Subcutaneous abdominal adipose tissue (tissue), 5 donors: Measurements from ENCODE around the gene ERCC3.
"Not testable (repeated sequence)": the region's sequence is repeated elsewhere in the genome, so short reads cannot be mapped to it uniquely, and the experiment has no call there.

Source experiments
- H3K27ac ChIP-seq: one replicate; pipeline ENCODE4 v1.7.0; 2013; ENCODE audit warnings: low read depth, mild to moderate bottlenecking, inconsistent platforms, low read length, moderate library complexity
- H3K27me3 ChIP-seq, 5 donors: one replicate each; pipeline ENCODE4 v1.7.0; 2013; ENCODE audit warnings: low read length in 5 of 5, inconsistent platforms in 1 of 5; ENCODE audit not compliant: control insufficient read depth in 5 of 5, insufficient read depth in 4 of 5
- H3K36me3 ChIP-seq, 5 donors: one replicate each; pipeline ENCODE4 v1.7.0; 2013; ENCODE audit warnings: low read length in 5 of 5; ENCODE audit not compliant: control insufficient read depth in 5 of 5, insufficient read depth in 5 of 5
- H3K4me1 ChIP-seq, 5 donors: one replicate each; pipeline ENCODE4 v1.7.0; 2013; ENCODE audit warnings: low read length in 5 of 5, mild to moderate bottlenecking in 3 of 5, moderate library complexity in 1 of 5; ENCODE audit not compliant: control insufficient read depth in 5 of 5, insufficient read depth in 5 of 5
- H3K4me3 ChIP-seq, 5 donors: one replicate each; pipeline ENCODE4 v1.7.0; 2013; ENCODE audit warnings: low read length in 5 of 5, low read depth in 1 of 5
- H3K9ac ChIP-seq, 5 donors: one replicate each; pipeline ENCODE4 v1.7.0; 2013; ENCODE audit warnings: low read length in 5 of 5, mild to moderate bottlenecking in 4 of 5, moderate library complexity in 3 of 5
- H3K9me3 ChIP-seq, 5 donors: one replicate each; pipeline ENCODE4 v1.7.0; 2013; ENCODE audit warnings: low read length in 5 of 5; ENCODE audit not compliant: control insufficient read depth in 5 of 5
- donor health status: healthy.
- donor health status: healthy.
- donor health status: healthy.
- donor health status: healthy.
- donor health status: healthy.

Gene ERCC3

GRCh38 chr2:127256866-127257265 lies 37.1 kb downstream of the ERCC3 start:
- no peak overlapping the region for H3K9ac ChIP-seq
- H3K36me3 ChIP-seq = peaks cover 13 to 61% (median 54%) of the 10 kb centered on the region in 5 donors
- H3K4me3 ChIP-seq = no peak overlapping the region
- H3K9me3 ChIP-seq = no peaks in the 10 kb centered on the region
- no peaks in the 10 kb centered on the region for H3K4me1 ChIP-seq
- no peaks in the 10 kb centered on the region for H3K27me3 ChIP-seq
- H3K27ac ChIP-seq = no peak overlapping the region

- no peaks in the 10 kb centered on the region for H3K4me1 ChIP-seq
- peaks cover 13 to 58% (median 50%) of the 10 kb centered on the region in 5 donors for H3K36me3 ChIP-seq
Measured at GRCh38 chr2:127256381-127256780, 37.6 kb downstream of the ERCC3 start.

GRCh38 chr2:127255721-127256120 lies 38.2 kb downstream of the ERCC3 start:
- no peak overlapping the region for H3K9ac ChIP-seq
- peaks cover 12 to 51% (median 43%) of the 10 kb centered on the region in 5 donors for H3K36me3 ChIP-seq
- no peaks in the 10 kb centered on the region for H3K4me1 ChIP-seq
- H3K27me3 ChIP-seq = no peaks in the 10 kb centered on the region
- H3K27ac ChIP-seq = no peak overlapping the region
- no peak overlapping the region for H3K4me3 ChIP-seq
- no peaks in the 10 kb centered on the region for H3K9me3 ChIP-seq

More at GRCh38 chr2:127256381-127256780, 37.6 kb downstream of the ERCC3 start:
- Histone ChIP-seq H3K4me3 (no peak overlapping the region), H3K27ac (no peak overlapping the region), H3K9ac (no peak overlapping the region), H3K27me3 (no peaks in the 10 kb centered on the region), H3K9me3 (no peaks in the 10 kb centered on the region)

GRCh38 chr2:127255146-127255545 lies 38.8 kb downstream of the ERCC3 start:
- H3K9ac ChIP-seq = no peak overlapping the region
- H3K4me3 ChIP-seq = no peak overlapping the region
- peaks cover 6 to 45% (median 38%) of the 10 kb centered on the region in 5 donors for H3K36me3 ChIP-seq
- no peaks in the 10 kb centered on the region for H3K9me3 ChIP-seq
- H3K27me3 ChIP-seq = no peaks in the 10 kb centered on the region
- no peak overlapping the region for H3K27ac ChIP-seq
- H3K4me1 ChIP-seq = no peaks in the 10 kb centered on the region

- H3K4me3 ChIP-seq = no peak overlapping the region
- no peaks in the 10 kb centered on the region for H3K27me3 ChIP-seq
- no peak overlapping the region for H3K9ac ChIP-seq
- H3K36me3 ChIP-seq = peaks cover 6 to 39% (median 31%) of the 10 kb centered on the region in 5 donors
- no peak overlapping the region for H3K27ac ChIP-seq
- H3K9me3 ChIP-seq = no peaks in the 10 kb centered on the region
- H3K4me1 ChIP-seq = no peaks in the 10 kb centered on the region
Measured at GRCh38 chr2:127254386-127254981, 39.5 kb downstream of the ERCC3 start.

GRCh38 chr2:127241184-127241583 lies 52.8 kb downstream of the ERCC3 start:
- not testable (repeated sequence) for H3K4me1 ChIP-seq, H3K27me3 ChIP-seq, H3K9ac ChIP-seq, H3K36me3 ChIP-seq, H3K27ac ChIP-seq, H3K9me3 ChIP-seq, H3K4me3 ChIP-seq

- Histone ChIP-seq H3K9ac (no peak overlapping the region), H3K27ac (no peak overlapping the region), H3K27me3 (no peaks in the 10 kb centered on the region), H3K36me3 (no peaks in the 10 kb centered on the region), H3K4me3 (no peak overlapping the region), H3K4me1 (no peaks in the 10 kb centered on the region), H3K9me3 (peaks cover 0 to 3% (median 0%) of the 10 kb centered on the region in 5 donors)
Measured at GRCh38 chr2:127239395-127239794, 54.5 kb downstream of the ERCC3 start.

- H3K9me3 ChIP-seq, H3K27me3 ChIP-seq, H3K4me3 ChIP-seq, H3K27ac ChIP-seq, H3K9ac ChIP-seq, H3K4me1 ChIP-seq, H3K36me3 ChIP-seq: not testable (repeated sequence)
Measured at GRCh38 chr2:127237768-127238167, 56.2 kb downstream of the ERCC3 start.

GRCh38 chr2:127235082-127235702 lies 58.8 kb downstream of the ERCC3 start:
- Histone ChIP-seq H3K27ac (no peak overlapping the region), H3K27me3 (no peaks in the 10 kb centered on the region), H3K36me3 (no peaks in the 10 kb centered on the region), H3K4me3 (no peak overlapping the region), H3K9ac (no peak overlapping the region), H3K9me3 (no peaks in the 10 kb centered on the region), H3K4me1 (peaks cover 0 to 12% (median 2%) of the 10 kb centered on the region in 5 donors)

GRCh38 chr2:127233710-127234109 lies 60.2 kb downstream of the ERCC3 start:
- Histone ChIP-seq H3K27ac (no peak overlapping the region), H3K9me3 (no peaks in the 10 kb centered on the region), H3K36me3 (no peaks in the 10 kb centered on the region), H3K9ac (no peak overlapping the region), H3K27me3 (no peaks in the 10 kb centered on the region), H3K4me3 (no peak overlapping the region), H3K4me1 (peaks cover 0 to 12% (median 2%) of the 10 kb centered on the region in 5 donors)
